ENCODE data around the gene ZNF892.
"Not testable (repeated sequence)": the region's sequence is repeated elsewhere in the genome, so short reads cannot be mapped to it uniquely, and the experiment has no call there.

ZNF892 gene

DNA sequence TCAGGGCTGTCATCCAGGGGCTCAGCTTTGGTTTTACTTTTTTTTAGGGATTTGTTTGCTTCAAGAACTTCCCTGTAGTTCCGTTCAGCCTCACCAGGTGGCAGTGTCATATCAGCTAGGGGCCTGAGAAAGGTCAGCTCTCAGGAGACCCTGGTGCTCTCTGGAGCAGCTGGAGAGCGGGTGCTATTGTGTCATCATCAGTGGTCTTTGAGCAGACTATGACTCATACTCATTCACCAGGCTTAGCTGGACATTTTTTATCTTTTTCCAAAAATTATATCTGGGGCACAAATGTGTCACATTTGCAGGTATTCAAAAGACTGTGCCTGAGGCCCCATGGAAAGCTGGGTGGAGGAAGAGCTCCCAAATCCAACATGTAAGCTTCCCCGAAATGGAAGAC lies 24.4 kb downstream of the ZNF892 start:
- DNase-seq (ENCODE audit: low spot score), result peak; percentile 73

- no peak for DNase-seq (ENCODE audit: low spot score)
These were observed 24.9 kb downstream of the ZNF892 start for GRCh38 chr2:95232232-95232631.

- no peak for DNase-seq (ENCODE audit: low spot score)
These were observed 27.0 kb downstream of the ZNF892 start for GRCh38 chr2:95234286-95234785.

- DNase-seq (ENCODE audit: low spot score), result no peak
These were observed 27.5 kb downstream of the ZNF892 start for GRCh38 chr2:95234816-95235215.

GRCh38 chr2:95238131-95238530 lies 30.8 kb downstream of the ZNF892 start:
- no peak for DNase-seq (ENCODE audit: low spot score)

- DNase-seq (ENCODE audit: low spot score), result no peak
These were observed 32.8 kb downstream of the ZNF892 start for GRCh38 chr2:95240091-95240490.

GRCh38 chr2:95240556-95240955 lies 33.2 kb downstream of the ZNF892 start:
- DNase-seq (ENCODE audit: low spot score), result no peak

DNA sequence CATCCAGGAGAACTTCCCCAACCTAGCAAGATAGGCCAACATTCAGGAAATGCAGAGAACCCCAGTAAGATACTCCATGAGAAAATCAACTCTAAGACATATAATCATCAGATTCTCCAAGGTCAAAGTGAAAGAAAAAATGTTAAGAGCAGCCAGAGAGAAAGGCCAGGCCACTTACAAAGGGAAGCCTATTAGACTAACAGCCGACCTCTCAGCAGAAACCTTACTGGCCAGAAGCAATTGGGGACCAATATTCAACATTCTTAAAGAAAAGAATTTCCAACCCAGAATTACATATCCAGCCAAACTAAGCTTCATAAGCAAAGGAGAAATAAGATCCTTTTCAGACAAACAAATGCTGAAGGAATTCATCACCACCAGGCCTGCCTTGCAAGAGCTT lies 34.8 kb downstream of the ZNF892 start:
- not testable (repeated sequence) for DNase-seq (ENCODE audit: low spot score)

Measured in GM03348 (cell line).